Raji (cell line): ENCODE measurements around the gene EFHC1.

Source experiments
- POLR2A ChIP-seq: IDR thresholded peaks from 2 replicates; pipeline ENCODE4 v1.6.1; 2011; ENCODE audit warnings: low read depth, low read length, control low read depth; ENCODE audit not compliant: insufficient read depth

Gene EFHC1

DNA sequence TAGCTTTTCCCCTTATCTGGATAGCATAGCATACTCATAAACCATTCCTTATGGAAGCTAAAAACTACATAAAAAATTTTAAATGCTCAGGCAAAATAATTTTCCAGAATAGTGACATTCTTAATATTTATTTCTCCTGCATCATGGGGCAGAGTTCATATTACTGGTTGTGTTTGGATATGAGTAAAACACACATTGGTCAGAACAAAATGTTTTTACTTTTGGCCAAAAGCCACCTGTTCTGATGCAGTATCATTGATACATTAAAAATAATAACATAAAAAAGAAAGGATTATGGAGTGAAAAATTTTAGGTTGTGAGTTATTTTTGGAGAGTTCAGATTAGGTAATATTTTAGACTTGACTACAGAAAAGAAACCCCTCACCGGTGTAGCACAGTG, 123.1 kb downstream of the EFHC1 start:
- TF ChIP-seq POLR2A, result no peak

DNA sequence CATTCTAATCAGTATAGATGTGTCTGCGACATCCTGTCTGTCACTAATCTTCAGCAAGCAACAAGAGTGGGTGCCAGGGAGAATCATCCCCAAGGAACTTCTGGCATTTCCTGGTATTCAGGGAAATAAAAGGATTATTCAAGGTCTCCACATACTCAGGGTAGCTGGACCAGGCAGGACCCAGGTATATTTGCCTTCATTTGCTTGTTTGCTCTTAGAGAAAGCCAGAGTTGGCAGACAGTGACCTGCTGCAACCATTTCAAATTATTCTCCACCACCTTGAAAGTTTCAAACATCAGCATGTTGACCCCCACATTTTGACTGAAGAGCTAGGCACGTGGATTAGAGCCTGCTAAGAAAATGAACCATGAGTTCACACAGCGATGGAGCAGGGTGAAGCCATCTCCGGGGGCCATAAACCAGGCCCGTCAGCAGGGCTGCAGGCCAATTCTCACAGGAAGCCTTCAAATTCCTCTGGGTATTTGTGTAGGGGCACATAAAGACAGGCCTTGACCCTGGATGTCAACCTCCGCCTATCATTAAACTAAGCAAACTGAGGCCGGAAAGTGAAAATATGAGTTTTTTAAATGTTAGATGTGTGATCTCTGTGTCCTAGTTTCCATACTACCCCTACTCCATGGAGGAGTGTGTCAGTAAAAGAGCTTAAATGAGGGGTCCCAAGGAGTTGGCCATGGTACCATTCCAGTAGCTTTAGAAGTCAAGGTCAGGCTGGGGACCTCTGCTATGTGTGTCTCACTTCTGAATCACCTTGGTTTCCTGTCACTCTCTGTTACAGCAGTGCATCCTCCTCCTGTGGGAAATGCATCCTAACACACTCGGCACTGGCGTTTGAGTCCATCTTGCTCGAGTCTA, 123.8 kb downstream of the EFHC1 start:
- TF ChIP-seq POLR2A, result no peak

DNA sequence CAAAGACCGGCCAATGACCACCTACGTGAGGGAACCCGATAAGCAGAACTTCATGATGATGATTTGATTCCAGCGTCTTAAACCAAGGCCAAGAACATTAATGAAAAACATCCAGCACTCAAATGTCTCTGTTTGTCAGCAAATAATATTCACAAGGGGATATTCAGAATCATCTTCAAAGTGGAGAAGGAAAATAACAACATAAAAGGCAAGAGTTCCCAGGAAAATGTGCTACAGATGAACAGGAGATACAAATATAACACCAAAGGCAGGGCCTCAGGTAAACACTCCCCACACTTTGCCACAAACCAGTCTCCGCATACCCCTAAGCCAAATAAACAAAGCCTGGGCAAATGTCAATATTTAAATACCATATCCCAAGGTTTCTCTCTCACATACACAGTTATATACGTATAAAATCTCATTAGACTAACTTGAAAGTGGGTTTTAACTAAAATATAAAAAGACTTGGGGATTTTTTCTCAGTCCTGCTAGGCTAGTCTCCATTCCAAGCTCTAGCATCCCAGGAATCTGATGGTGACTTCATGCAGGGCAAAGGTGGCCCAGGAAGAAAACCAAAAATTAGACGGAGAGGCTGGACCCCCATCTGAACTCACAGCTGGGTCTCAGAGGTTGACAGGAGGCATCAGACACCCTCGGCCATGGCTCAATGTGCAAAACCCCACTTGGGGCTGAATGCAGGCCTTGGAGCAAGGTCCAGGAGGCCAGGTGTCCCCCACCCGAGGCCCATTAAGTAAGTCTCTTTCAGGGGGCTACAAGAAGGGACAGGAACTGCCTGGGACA, 124.7 kb downstream of the EFHC1 start:
- TF ChIP-seq POLR2A, result no peak

DNA sequence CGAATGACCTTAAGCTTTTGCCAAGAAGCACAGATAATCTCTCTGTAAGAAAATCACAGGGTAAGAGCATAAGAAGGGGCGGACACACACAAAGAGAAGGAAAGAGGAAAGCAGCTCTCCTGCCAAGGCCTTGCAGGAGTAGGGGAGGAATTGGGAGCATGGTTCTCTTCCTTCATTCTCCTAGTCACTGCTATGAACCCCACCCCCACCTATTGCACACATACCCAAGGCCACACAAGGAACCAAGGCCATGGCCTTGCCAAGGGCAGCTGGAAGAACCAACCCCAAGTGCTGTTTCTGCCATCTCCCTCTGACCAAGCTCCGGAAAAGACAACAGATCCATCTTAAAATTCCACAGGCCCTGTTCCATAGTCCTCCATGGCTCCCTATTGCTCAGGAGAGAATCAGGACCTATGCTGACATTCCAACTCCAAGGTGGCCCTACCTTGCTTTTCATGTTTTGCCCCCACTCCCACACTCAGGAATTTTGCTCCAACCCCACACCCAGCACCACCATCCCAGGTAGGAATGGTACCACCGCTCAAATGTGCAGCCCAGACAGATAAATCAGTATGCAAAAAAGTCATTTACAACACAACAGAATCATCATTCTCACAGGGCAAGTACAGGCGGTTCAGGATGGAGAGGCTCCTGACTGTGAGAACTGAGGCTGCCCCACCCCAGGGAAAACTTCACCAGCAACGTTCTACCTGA, 125.4 kb downstream of the EFHC1 start:
- TF ChIP-seq POLR2A, result no peak

DNA sequence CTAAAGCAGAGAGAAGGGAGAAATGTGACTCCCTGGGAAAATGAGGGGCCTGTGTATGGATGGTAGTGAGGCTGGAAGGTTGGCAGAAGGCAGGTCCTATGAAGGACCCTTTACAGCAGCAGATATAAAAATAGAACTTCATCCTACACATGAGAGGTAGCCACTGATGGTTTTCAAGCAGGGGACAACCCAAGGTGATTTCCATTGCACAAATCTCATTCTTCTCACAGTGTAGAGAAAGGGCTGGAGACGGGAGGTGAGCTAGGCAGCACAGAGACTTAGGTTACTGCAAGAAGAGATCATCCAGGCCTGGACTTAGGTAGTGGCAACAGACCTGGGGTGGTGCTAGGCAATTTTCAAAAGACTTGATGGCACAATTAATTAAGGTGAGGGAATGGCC, 126.0 kb downstream of the EFHC1 start:
- no peak for TF ChIP-seq POLR2A

DNA sequence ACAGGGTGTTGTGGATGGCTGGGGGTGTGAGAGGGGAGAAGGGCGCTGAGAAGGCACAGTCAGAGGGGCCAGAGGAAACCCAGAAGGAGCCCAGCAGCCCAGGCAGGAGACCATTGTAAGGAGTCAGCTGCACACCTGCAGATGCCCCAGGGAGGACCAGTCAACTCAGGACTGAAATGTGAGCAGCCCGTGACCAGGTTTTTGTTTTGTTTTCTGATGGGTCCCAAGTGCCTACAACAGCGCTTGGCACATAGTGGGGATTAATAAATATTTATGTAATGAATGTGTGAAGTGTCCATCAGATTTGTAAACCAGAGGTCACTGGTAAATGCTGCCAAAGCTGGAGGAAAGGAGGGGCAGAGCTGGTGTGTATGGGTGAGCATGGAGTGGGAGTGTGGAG, 126.5 kb downstream of the EFHC1 start:
- no peak for TF ChIP-seq POLR2A

DNA sequence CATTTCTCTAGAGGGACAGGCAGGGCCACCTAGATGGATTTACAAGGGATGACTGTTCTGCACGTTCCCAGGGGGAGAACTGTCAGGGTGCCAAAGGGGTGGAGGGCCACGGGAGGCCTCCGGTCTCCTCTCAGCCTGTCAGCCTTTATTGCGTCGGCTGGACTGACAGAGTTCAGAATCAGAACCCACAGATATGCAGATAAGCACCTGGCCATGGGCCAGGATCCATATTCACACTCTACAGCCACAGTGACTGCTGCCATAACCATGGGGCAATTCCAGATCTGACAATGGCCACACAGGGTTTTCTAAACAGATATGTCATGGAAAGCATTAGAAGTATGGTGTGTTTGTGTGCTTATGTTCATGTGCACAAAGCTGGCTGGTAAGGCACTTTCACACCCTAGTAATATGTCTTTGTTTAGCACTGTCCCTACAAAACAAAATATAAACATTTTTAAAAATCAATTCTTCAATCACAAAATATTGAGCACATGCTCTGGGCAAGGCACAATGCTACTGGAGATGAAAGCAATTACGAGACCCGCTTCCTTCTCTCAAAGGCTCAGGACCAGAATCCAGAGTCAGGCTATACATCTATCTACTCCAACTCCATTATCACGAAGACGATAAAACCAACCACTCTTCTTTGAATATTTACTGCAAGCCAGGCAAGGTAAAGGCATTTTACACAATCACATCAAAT, 127.7 kb downstream of the EFHC1 start:
- TF ChIP-seq POLR2A, result no peak

DNA sequence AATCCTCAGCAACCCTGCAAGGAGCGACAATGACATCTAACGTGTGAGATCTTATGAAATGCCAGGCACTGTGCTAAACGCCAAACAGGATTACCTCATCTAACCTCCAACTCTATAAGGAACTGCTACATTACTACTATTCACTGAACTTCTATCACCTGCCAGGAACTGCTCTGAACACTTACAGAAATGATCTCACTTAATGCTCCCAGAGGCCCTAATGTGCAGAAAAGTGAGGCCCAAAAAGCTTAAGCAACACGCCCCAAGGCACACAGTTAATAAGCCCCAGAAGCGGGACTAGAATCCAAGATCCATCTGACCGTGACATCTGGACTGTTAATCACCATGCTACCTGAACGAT, 128.2 kb downstream of the EFHC1 start:
- no peak for TF ChIP-seq POLR2A

DNA sequence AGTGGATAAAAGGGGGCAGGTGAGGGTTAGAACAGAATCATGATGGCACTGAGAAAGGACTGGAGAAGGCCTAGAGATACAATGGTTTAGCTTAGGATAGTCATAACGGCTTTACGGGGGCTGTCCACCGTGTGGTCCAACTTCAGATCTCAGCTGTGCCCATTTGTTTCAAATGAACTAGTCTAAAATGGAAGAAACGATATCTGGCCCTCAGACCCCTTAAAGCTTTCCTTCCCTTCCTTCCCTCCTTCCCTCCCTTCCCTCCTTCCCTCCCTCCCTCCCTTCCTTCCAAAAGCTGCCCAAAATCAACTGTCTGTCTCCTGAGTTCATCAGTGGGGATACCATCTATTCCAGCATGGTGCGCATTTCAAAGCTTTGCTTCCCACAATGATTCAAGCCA, 128.9 kb downstream of the EFHC1 start:
- no peak for TF ChIP-seq POLR2A

DNA sequence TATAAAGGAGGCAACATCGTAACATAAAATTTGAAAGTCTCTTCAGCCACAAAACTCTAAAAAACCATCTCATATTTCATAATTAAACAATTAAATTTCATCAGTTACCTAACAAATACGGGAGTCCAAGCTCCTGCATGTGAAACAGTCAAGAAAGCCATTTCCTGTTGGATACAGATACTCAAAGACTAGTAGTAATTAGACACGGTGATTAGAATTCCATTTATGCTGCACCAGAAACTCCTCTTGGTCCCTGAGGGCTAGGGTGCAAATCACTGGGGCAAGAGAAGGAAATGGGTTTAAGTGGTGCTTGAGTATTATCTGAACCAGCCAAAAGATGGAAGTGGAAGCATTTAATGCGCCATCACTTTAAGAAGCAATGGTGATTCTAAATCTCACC, 129.3 kb downstream of the EFHC1 start:
- no peak for TF ChIP-seq POLR2A

DNA sequence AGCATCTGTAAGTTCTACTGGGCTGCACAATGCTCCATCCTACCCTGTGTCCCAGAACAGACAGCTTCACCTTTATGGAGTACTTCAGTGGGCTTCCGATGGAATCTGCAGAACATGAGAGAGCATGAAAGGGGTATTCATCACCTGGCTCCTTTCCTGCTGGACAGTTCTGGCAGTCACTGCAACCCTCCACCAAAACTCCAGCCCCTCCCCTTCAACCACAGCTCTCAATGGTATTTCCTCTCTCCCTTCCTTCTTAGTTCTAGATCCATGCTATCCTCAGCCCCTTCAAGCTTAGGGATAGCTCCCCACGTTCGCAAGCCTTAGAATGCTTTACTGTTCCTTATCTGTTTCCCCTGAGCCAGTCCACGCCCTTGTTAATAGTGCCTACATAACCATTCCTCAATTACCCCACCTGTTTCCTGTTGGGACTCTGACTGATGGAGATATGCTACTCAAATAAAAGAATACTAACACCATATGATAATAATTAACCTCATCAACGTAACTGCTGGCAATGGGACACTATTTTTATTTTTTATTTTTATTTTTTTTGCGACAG, 130.0 kb downstream of the EFHC1 start:
- TF ChIP-seq POLR2A, result no peak

DNA sequence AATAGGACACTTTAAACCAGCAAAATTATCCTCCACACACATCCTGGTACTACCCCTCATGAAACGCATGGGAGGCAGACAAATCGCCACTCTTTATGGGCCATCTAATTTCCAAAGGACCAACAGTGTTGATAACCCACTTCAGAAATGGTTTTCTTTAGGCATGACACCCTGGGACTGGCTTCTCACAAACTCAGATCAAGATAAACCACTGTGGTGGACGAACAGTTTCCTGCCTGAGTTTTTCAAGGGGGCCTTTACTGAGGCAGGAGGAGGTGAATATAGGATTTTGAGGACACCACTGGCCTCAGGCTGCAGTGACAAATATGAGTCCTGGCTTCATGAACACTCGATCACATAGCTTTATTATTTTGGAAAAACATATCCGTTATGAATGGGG, 130.7 kb downstream of the EFHC1 start:
- TF ChIP-seq POLR2A, result no peak

DNA sequence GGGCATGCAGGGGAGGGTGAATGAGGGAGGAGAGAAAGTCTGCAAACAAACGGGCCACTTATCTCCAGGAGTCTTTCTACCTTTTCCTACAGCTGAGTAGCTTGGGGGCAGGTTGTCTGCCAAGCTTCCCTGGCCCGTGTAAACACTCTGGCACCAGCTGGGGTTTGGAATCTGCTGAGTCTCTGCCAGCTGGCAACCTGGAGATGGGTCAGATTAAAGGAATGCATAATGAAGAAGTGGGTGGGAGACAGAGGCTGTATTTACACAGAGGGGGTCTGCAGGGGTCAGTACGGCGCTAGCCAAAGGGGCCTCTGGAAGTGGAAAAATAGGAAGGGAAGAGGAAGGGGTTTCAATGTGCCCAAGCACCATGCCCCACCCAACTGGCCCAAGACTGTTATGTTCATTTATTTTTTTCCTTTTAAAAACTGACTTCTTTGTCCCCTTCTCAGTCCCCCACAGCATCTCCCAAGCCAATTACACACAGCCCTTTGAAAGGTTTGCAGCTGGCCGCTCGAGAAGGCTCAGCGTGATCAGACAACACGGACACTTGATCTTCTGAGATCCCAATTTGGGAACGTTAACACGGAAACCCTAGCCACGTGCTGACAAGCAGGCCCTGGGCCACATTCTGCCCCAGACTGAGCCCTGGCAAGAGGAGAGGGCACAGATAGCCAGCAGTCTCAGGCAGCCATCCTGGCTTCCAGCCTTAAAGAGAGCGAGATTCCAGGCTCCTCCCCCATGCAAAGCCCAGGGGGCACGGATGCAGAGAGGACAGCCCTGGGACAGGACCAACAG, 131.5 kb downstream of the EFHC1 start:
- no peak for TF ChIP-seq POLR2A

DNA sequence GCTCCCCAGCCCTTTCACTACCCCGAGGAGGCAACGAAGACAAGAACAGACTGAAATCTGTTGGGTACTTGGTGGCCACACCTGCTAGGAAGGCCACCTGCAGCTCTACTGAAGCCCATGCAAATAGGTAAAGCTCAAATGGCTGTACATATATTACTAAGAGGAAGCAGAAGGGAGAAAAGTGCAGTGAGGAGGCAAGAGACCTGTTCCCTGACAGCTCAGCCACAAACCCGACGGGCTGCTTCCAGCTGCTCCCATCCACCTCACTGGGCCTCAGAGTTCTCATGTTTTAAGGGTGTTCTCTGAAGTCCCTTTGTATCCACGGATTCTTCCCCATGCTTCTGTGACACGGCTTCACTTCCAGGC, 132.1 kb downstream of the EFHC1 start:
- no peak for TF ChIP-seq POLR2A

DNA sequence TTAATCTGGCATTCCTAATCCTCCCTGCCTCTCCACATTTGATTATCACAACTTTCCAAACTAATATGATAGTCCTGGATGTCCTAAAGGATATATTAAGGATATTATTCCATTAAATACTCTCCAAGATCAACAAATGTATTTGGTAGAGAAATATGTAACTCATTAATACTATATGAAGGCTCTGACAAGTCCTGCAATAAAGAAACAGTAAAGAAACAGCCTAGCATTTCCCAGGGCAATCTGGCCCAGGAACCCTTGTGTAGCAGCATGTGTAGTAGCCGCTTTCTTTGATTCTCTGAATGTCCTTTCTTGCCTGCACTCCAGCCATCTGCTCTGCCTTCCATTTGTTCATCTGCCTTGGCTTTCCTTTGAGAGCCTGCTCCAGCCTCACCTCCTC, 133.0 kb downstream of the EFHC1 start:
- TF ChIP-seq POLR2A, result no peak

DNA sequence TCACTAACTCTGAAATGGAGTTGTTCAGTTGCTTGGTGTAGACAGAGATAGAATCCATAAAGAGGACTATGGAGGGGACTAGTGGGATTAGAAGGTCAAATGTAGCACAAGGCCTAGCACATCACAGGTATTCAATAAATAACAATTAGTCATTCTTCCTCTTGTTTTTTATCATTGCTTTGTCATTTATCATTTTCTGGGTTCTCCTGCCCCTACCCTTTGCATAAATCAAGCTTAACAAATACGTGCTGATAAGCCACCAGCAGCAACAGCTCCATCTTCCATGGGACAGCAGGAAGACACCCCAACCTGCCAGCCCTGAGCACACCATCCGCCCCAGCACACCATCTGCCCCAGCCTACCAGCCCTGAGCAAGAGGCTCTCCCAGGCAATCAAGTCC, 133.6 kb downstream of the EFHC1 start:
- TF ChIP-seq POLR2A, result no peak
